SK-N-SH (cell line): ENCODE measurements around the gene SPINT1. TPM values are rescaled to one million over a fixed set of nuclear protein-coding genes. Genes with fewer than 3 reads are reported as not detected.

Source experiments
- CTCF ChIA-PET: fragments of 300-600, 350-600 bp; formaldehyde crosslinking; extraction: SDS; loops from one replicate; lab custom pipeline; 2021; lab: Yijun Ruan, JAX
- POLR2A ChIA-PET: fragments of 350-600 bp; sonication (Branson Sonifier 250); formaldehyde crosslinking; extraction: SDS; loops from one replicate; lab custom pipeline; 2020; ENCODE audit warnings: antibody characterized with exemption, inconsistent platforms; lab: Yijun Ruan, JAX
- DNase-seq: peaks from one replicate; pipeline ENCODE4 v3.0.0; 2012
- H2AFZ ChIP-seq: fragments of 200-600 bp; sonication (generic); 2 replicates; pipeline ENCODE4 v1.8.1; 2016; ENCODE audit warnings: antibody characterized with exemption, mild to moderate bottlenecking, low read depth
- H3F3A ChIP-seq: fragments of 200-600 bp; sonication (generic); replicated peaks from 2 replicates; pipeline ENCODE3; 2016; ENCODE audit warnings: antibody characterized with exemption, mild to moderate bottlenecking; ENCODE audit not compliant: insufficient read depth
- H3K27ac ChIP-seq, 2 experiments: fragments of 200-500 bp in 1 of 2; fragments of 200-600 bp in 1 of 2; sonication (Bioruptor generic) in 1 of 2; sonication (generic), shearing (Covaris generic) in 1 of 2; 2 replicates each; pipeline versions ENCODE4 v1.5.1 to v1.6.1; 2014 to 2016; ENCODE audit warnings: low read depth in 2 of 2, inconsistent platforms in 1 of 2, low read length in 1 of 2, mild to moderate bottlenecking in 1 of 2, mixed read lengths in 1 of 2
- H3K27me3 ChIP-seq: fragments of 200-600 bp; sonication (generic), shearing (Covaris generic); 2 replicates; pipeline ENCODE4 v1.6.1; 2016; ENCODE audit warnings: mixed run types; ENCODE audit not compliant: insufficient read depth
- H3K36me3 ChIP-seq, 2 experiments: fragments of 200-500 bp in 1 of 2; fragments of 200-600 bp in 1 of 2; sonication (Bioruptor generic) in 1 of 2; sonication (generic) in 1 of 2; replicated peaks in 1 of 2; 2 replicates each; pipeline versions ENCODE3 to v1.5.1; 2014 to 2016; ENCODE audit warnings: low read length in 1 of 2, mild to moderate bottlenecking in 1 of 2; ENCODE audit not compliant: insufficient read depth in 2 of 2, control insufficient read depth in 1 of 2
- H3K4me1 ChIP-seq, 2 experiments: fragments of 200-500 bp in 1 of 2; fragments of 200-600 bp in 1 of 2; sonication (Bioruptor generic) in 1 of 2; sonication (generic), shearing (Covaris generic) in 1 of 2; 2 replicates each; pipeline versions ENCODE4 v1.5.1 to v1.6.1; 2014 to 2016; ENCODE audit warnings: low read depth in 1 of 2, low read length in 1 of 2, mixed run types in 1 of 2; ENCODE audit not compliant: insufficient read depth in 2 of 2, control insufficient read depth in 1 of 2
- H3K4me2 ChIP-seq: fragments of 200-600 bp; sonication (generic), shearing (Covaris generic); 2 replicates; pipeline ENCODE4 v1.6.1; 2017; ENCODE audit warnings: mixed run types
- H3K4me3 ChIP-seq, 2 experiments: fragments of 200-500 bp in 1 of 2; fragments of 200-600 bp in 1 of 2; sonication (Bioruptor generic) in 1 of 2; sonication (generic), shearing (Covaris generic) in 1 of 2; 2 replicates each; pipeline versions ENCODE4 v1.5.1 to v1.8.1; 2014 to 2016; ENCODE audit warnings: low read depth in 2 of 2, inconsistent platforms in 1 of 2, low read length in 1 of 2, mild to moderate bottlenecking in 1 of 2, mixed read lengths in 1 of 2, moderate library complexity in 1 of 2
- H3K79me2 ChIP-seq: fragments of 200-600 bp; sonication (generic); 2 replicates; pipeline ENCODE4 v1.8.1; 2017; ENCODE audit warnings: mild to moderate bottlenecking; ENCODE audit not compliant: insufficient read depth
- H3K9ac ChIP-seq: fragments of 200-600 bp; sonication (generic); 2 replicates; pipeline ENCODE4 v1.6.1; 2017; ENCODE audit warnings: mixed run types
- H3K9me2 ChIP-seq: fragments of 200-600 bp; sonication (generic); 2 replicates; pipeline ENCODE4 v1.6.1; 2017; ENCODE audit warnings: mixed run types
- H3K9me3 ChIP-seq: fragments of 200-600 bp; sonication (generic); 2 replicates; pipeline ENCODE4 v1.6.1; 2017; ENCODE audit warnings: mixed run types, mild to moderate bottlenecking, moderate library complexity
- H4K20me1 ChIP-seq: fragments of 200-600 bp; sonication (generic); 2 replicates; pipeline ENCODE4 v1.6.1; 2017; ENCODE audit warnings: mild to moderate bottlenecking, mixed run types; ENCODE audit not compliant: insufficient read depth
- CHD2 ChIP-seq: fragments of 150-350 bp; IDR thresholded peaks from 2 replicates; pipeline ENCODE4 v1.6.1; 2018; ENCODE audit warnings: low read length; ENCODE audit not compliant: partially characterized antibody
- EP300 ChIP-seq, 2 experiments: IDR thresholded peaks; 2 replicates each; pipeline versions ENCODE4 v1.4.0 to v1.6.1; 2012; ENCODE audit warnings: borderline replicate concordance in 1 of 2, low read depth in 1 of 2, low read length in 1 of 2
- FOSL2 ChIP-seq: IDR thresholded peaks from 2 replicates; pipeline ENCODE4 v1.4.0; 2012; ENCODE audit warnings: low read depth, mild to moderate bottlenecking, moderate library complexity, borderline replicate concordance
- FOXJ3 ChIP-seq: sonication (generic); formaldehyde crosslinking; IDR thresholded peaks from 2 replicates; pipeline ENCODE4 v1.5.1; 2020; ENCODE audit warnings: mild to moderate bottlenecking, missing genetic modification reagents
- FOXM1 ChIP-seq: IDR thresholded peaks from 2 replicates; pipeline ENCODE4 v1.4.0; 2012; ENCODE audit warnings: low read depth, mild to moderate bottlenecking
- GABPA ChIP-seq: IDR thresholded peaks from 2 replicates; pipeline ENCODE4 v1.4.0; 2012; ENCODE audit warnings: low read depth, mild to moderate bottlenecking
- JUND ChIP-seq: IDR thresholded peaks from 2 replicates; pipeline ENCODE4 v1.4.0; 2012
- MAX ChIP-seq: IDR thresholded peaks from 2 replicates; pipeline ENCODE4 v1.4.0; 2012; ENCODE audit warnings: low read depth
- MEF2A ChIP-seq: IDR thresholded peaks from 2 replicates; pipeline ENCODE4 v1.4.0; 2012; ENCODE audit warnings: low read depth, borderline replicate concordance
- NRF1 ChIP-seq: IDR thresholded peaks from 2 replicates; pipeline ENCODE4 v1.6.1; 2012; ENCODE audit warnings: low read depth, mild to moderate bottlenecking, low read length
- PBX3 ChIP-seq: IDR thresholded peaks from 2 replicates; pipeline ENCODE4; 2012
- RAD21 ChIP-seq: IDR thresholded peaks from 2 replicates; pipeline ENCODE4 v1.6.1; 2012; ENCODE audit warnings: mild to moderate bottlenecking, low read length
- RCOR1 ChIP-seq: fragments of 150-350 bp; IDR thresholded peaks from 2 replicates; pipeline ENCODE4 v1.6.1; 2017; ENCODE audit warnings: antibody characterized with exemption, low read length
- REST ChIP-seq: IDR thresholded peaks from 2 replicates; pipeline ENCODE4 v1.6.1; 2012; ENCODE audit warnings: mild to moderate bottlenecking, low read depth, low read length, moderate library complexity
- RFX5 ChIP-seq: IDR thresholded peaks from 2 replicates; pipeline ENCODE4 v1.6.1; 2012; ENCODE audit warnings: mild to moderate bottlenecking, improper control_type of control experiment, low read length
- SIN3A ChIP-seq: IDR thresholded peaks from 2 replicates; pipeline ENCODE4 v1.6.1; 2012; ENCODE audit warnings: low read depth, mild to moderate bottlenecking, low read length, moderate library complexity, borderline replicate concordance
- TAF1 ChIP-seq: IDR thresholded peaks from 2 replicates; pipeline ENCODE4 v1.6.1; 2012; ENCODE audit warnings: low read depth, mild to moderate bottlenecking, low read length, moderate library complexity, borderline replicate concordance
- USF1 ChIP-seq: IDR thresholded peaks from 2 replicates; pipeline ENCODE4 v1.4.0; 2012; ENCODE audit warnings: low read depth, borderline replicate concordance
- WGBS: methylation state at CpG from one replicate; pipeline ENCODE4 v1.1.6; 2017; ENCODE audit warnings: low lambda C conversion rate; 5-methylcytosine and 5-hydroxymethylcytosine counted together
- polyA plus RNA-seq, 3 experiments: library from polyadenylated mRNA; depleted of rRNA; stranded (reverse); fragments of >200 nt; gene quantifications; 2 replicates each; pipeline ENCODE4 v1.2.3, GENCODE V29; 2012

Gene SPINT1
- polyA plus RNA-seq, 1 of the 3 experiments (the other 2 are of a cell fraction), result 2.0 TPM

GRCh38 chr15:40852529-40852928 is 8.7 kb downstream of the SPINT1 start:
- Histone ChIP-seq H3K27me3 (no peaks in the 10 kb centered on the region), H3K36me3 (no peaks in the 10 kb centered on the region), H2AFZ (no peak overlapping the region), H3K4me1 (peaks cover 0 to 2% of the 10 kb centered on the region in 2 experiments; a peak in 1 of 4 replicates), H3K79me2 (no peaks in the 10 kb centered on the region), H3K9ac (no peak overlapping the region), H3F3A (peaks cover 3% of the 10 kb centered on the region), H3K4me2 (no peak overlapping the region), H3K9me2 (no peaks in the 10 kb centered on the region), H4K20me1 (no peaks in the 10 kb centered on the region), H3K4me3 (no peak overlapping the region), H3K27ac (no peak overlapping the region), H3K9me3 (no peaks in the 10 kb centered on the region)
- TF ChIP-seq JUND, result no peak
- no peak for TF ChIP-seq PBX3
- TF ChIP-seq RCOR1, result no peak
- TF ChIP-seq RAD21, result no peak
- no peak for TF ChIP-seq MEF2A
- TF ChIP-seq TAF1, result no peak
- no peak for TF ChIP-seq MAX
- no peak for TF ChIP-seq FOSL2
- TF ChIP-seq NRF1, result no peak
- 78% methylated on average over 5 of the region's 5 CpGs for WGBS
- POLR2A ChIA-PET, result no interaction called here
- no peak for DNase-seq
- CTCF ChIA-PET, result no interaction called here

GRCh38 chr15:40853241-40853890 is 9.5 kb downstream of the SPINT1 start:
- H3K4me2 ChIP-seq, result no peak overlapping the region
- H3K4me1 ChIP-seq, result peaks cover 0 to 3% of the 10 kb centered on the region in 2 experiments; a peak in 1 of 4 replicates
- H3K9ac ChIP-seq, result no peak overlapping the region
- POLR2A ChIA-PET, result no interaction called here
- no peak overlapping the region for H3K27ac ChIP-seq
- no peak for DNase-seq
- no peaks in the 10 kb centered on the region for H3F3A ChIP-seq
- H4K20me1 ChIP-seq, result no peaks in the 10 kb centered on the region
- H3K79me2 ChIP-seq, result no peaks in the 10 kb centered on the region
- H3K27me3 ChIP-seq, result no peaks in the 10 kb centered on the region
- H3K36me3 ChIP-seq, result no peaks in the 10 kb centered on the region
- no peaks in the 10 kb centered on the region for H3K9me2 ChIP-seq
- WGBS, result 73% methylated on average over 9 of the region's 16 CpGs
- TF ChIP-seq GABPA, result no peak
- H2AFZ ChIP-seq, result no peak overlapping the region
- no peak overlapping the region for H3K4me3 ChIP-seq
- CTCF ChIA-PET, result no interaction called here
- no peaks in the 10 kb centered on the region for H3K9me3 ChIP-seq

- CTCF ChIA-PET, result no interaction called here
- TF ChIP-seq FOXJ3 (no peak), EP300 (IDR thresholded peaks at IDR 0.05; ENCODE audit: borderline replicate concordance in 1 of 2, low read depth in 1 of 2, low read length in 1 of 2) (no peak), REST (no peak), USF1 (no peak), FOXM1 (no peak), CHD2 (no peak), NRF1 (no peak), RFX5 (no peak), SIN3A (no peak)
Measured at GRCh38 chr15:40854161-40854560, 10.3 kb downstream of the SPINT1 start.

More at GRCh38 chr15:40854161-40854560, 10.3 kb downstream of the SPINT1 start:
- Histone ChIP-seq H3K9ac (no peak overlapping the region), H2AFZ (no peak overlapping the region), H4K20me1 (no peaks in the 10 kb centered on the region), H3F3A (peaks cover 3% of the 10 kb centered on the region), H3K27ac (no peak overlapping the region), H3K9me2 (no peaks in the 10 kb centered on the region), H3K4me2 (no peak overlapping the region), H3K4me1 (peaks cover 0 to 3% of the 10 kb centered on the region in 2 experiments; a peak in 1 of 4 replicates), H3K4me3 (no peak overlapping the region), H3K79me2 (no peaks in the 10 kb centered on the region), H3K36me3 (no peaks in the 10 kb centered on the region), H3K9me3 (no peaks in the 10 kb centered on the region), H3K27me3 (no peaks in the 10 kb centered on the region)
- 87% methylated on average over 3 of the region's 10 CpGs for WGBS
- POLR2A ChIA-PET, result no interaction called here
- no peak for DNase-seq
